SK-N-SH treated with all-trans-retinoic acid at 6 μM for 48 hours (cell line): ENCODE results near the gene ATP2C1.

Experiments
- GLIS3 ChIP-seq: fragments of 250-450 bp; sonication (Bioruptor Pico); IDR thresholded peaks from 2 replicates; pipeline ENCODE4 v1.5.0; 2020; ENCODE audit warnings: mild to moderate bottlenecking, moderate library complexity
- ISL1 ChIP-seq: fragments of 250-450 bp; sonication (Bioruptor Pico); IDR thresholded peaks from 2 replicates; pipeline ENCODE4 v2.1.2; 2022; ENCODE audit warnings: mild to moderate bottlenecking, moderate library complexity
- OSR1 ChIP-seq: fragments of 250-450 bp; sonication (Bioruptor Pico); IDR thresholded peaks from 2 replicates; pipeline ENCODE4 v1.8.0; 2022; ENCODE audit warnings: moderate library complexity, mild to moderate bottlenecking, inconsistent platforms
- RARB ChIP-seq: fragments of 250-450 bp; sonication (Bioruptor Pico); IDR thresholded peaks from 2 replicates; pipeline ENCODE4 v1.8.0; 2021; ENCODE audit warnings: mild to moderate bottlenecking, moderate library complexity
- TCF4 ChIP-seq: fragments of 250-450 bp; sonication (Bioruptor Pico); IDR thresholded peaks from 2 replicates; pipeline ENCODE4 v1.8.0; 2021; ENCODE audit warnings: mild to moderate bottlenecking, moderate library complexity, borderline replicate concordance
- ZFP30 ChIP-seq: fragments of 450-650 bp; formaldehyde crosslinking; IDR thresholded peaks from 2 replicates; pipeline ENCODE4 v1.5.0; 2022; ENCODE audit warnings: mild to moderate bottlenecking, moderate library complexity
- ZNF565 ChIP-seq: fragments of 450-650 bp; formaldehyde crosslinking; conservative IDR thresholded peaks from 2 replicates; pipeline ENCODE4 v1.5.0; 2020; ENCODE audit warnings: low read depth, mild to moderate bottlenecking, moderate library complexity
- TF ChIP-seq, protein P1 (sequence below): fragments of 250-450 bp; sonication (Bioruptor Pico); IDR thresholded peaks from 2 replicates; pipeline ENCODE4 v1.5.1; 2020; ENCODE audit warnings: low read depth, mild to moderate bottlenecking, moderate library complexity
- TF ChIP-seq, protein P2 (sequence below): fragments of 250-450 bp; sonication (Bioruptor Pico); IDR thresholded peaks from 2 replicates; pipeline ENCODE4 v1.5.0; 2020; ENCODE audit warnings: mild to moderate bottlenecking, moderate library complexity

DNA sequence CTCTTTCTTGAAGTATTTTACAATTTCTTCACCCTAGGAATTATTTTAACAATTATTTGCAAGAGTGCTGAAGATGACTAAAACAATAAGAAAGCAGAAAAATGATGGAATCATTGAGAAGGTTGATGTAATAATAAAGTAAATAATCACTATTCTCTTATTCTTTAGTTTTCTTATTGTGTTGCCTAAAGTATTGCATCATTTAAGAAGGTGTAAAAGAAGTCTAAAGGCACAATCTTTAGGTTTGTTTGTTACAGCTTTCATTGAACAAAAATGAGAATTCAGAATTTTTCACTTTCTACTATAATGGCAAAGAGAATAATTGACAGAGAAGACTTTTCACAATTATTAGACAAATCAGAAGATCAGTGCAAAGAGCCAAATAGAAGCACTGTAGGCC lies 67.6 kb downstream of the ATP2C1 start:
- TF ChIP-seq ZFP30 (CRISPR knock-in tag) (no peak), TCF4 (CRISPR knock-in tag) (no peak), ZNF565 (CRISPR knock-in tag) (no peak), OSR1 (no peak), RARB (CRISPR knock-in tag) (no peak), ISL1 (CRISPR knock-in tag) (no peak), GLIS3 (CRISPR knock-in tag) (no peak)
- TF ChIP-seq, protein P1, sequence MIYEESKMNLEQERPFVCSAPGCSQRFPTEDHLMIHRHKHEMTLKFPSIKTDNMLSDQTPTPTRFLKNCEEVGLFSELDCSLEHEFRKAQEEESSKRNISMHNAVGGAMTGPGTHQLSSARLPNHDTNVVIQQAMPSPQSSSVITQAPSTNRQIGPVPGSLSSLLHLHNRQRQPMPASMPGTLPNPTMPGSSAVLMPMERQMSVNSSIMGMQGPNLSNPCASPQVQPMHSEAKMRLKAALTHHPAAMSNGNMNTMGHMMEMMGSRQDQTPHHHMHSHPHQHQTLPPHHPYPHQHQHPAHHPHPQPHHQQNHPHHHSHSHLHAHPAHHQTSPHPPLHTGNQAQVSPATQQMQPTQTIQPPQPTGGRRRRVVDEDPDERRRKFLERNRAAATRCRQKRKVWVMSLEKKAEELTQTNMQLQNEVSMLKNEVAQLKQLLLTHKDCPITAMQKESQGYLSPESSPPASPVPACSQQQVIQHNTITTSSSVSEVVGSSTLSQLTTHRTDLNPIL (CRISPR knock-in tag), result no peak
- TF ChIP-seq, protein P2, sequence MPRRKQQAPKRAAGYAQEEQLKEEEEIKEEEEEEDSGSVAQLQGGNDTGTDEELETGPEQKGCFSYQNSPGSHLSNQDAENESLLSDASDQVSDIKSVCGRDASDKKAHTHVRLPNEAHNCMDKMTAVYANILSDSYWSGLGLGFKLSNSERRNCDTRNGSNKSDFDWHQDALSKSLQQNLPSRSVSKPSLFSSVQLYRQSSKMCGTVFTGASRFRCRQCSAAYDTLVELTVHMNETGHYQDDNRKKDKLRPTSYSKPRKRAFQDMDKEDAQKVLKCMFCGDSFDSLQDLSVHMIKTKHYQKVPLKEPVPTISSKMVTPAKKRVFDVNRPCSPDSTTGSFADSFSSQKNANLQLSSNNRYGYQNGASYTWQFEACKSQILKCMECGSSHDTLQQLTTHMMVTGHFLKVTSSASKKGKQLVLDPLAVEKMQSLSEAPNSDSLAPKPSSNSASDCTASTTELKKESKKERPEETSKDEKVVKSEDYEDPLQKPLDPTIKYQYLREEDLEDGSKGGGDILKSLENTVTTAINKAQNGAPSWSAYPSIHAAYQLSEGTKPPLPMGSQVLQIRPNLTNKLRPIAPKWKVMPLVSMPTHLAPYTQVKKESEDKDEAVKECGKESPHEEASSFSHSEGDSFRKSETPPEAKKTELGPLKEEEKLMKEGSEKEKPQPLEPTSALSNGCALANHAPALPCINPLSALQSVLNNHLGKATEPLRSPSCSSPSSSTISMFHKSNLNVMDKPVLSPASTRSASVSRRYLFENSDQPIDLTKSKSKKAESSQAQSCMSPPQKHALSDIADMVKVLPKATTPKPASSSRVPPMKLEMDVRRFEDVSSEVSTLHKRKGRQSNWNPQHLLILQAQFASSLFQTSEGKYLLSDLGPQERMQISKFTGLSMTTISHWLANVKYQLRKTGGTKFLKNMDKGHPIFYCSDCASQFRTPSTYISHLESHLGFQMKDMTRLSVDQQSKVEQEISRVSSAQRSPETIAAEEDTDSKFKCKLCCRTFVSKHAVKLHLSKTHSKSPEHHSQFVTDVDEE (CRISPR knock-in tag), result no peak
